ENCODE data around the gene TEAD1. TPM values are rescaled to one million over a fixed set of nuclear protein-coding genes. Genes with fewer than 3 reads are reported as not detected.

TEAD1 gene
- total RNA-seq, 1 donor from 2014 or later = 107 TPM

- intact Hi-C loops (cut with DNase I) = no loop called here
- DNase-seq (peak; percentile 83), ATAC-seq (ENCODE audit: poor library complexity) (peak; percentile 97)
Observed at GRCh38 chr11:12914400-12914912, 240.2 kb downstream of the TEAD1 start.

- intact Hi-C loops (cut with DNase I) = no loop called here
- no peak for DNase-seq
- no peak for ATAC-seq (ENCODE audit: poor library complexity)
Observed at GRCh38 chr11:12915093-12915492, 240.9 kb downstream of the TEAD1 start.

GRCh38 chr11:12917822-12918221 lies 243.6 kb downstream of the TEAD1 start:
- intact Hi-C loops (cut with DNase I) = no loop called here
- ATAC-seq (ENCODE audit: poor library complexity) (no peak), DNase-seq (no peak)

- intact Hi-C loops (cut with DNase I) = no loop called here
- no peak for ATAC-seq (ENCODE audit: poor library complexity)
- DNase-seq = no peak
Observed at GRCh38 chr11:12918667-12919066, 244.4 kb downstream of the TEAD1 start.

- no peak for DNase-seq
- no peak for ATAC-seq (ENCODE audit: poor library complexity)
- intact Hi-C loops (cut with DNase I) = no loop called here
Observed at GRCh38 chr11:12922418-12922817, 248.2 kb downstream of the TEAD1 start.

- intact Hi-C loops (cut with DNase I) = no loop called here
- DNase-seq = no peak
- peak; percentile 58 for ATAC-seq (ENCODE audit: poor library complexity)
Observed at GRCh38 chr11:12922980-12923507, 248.8 kb downstream of the TEAD1 start.

- intact Hi-C loops (cut with DNase I) = no loop called here
- DNase-seq (no peak), ATAC-seq (ENCODE audit: poor library complexity) (no peak)
Observed at GRCh38 chr11:12924650-12925049, 250.4 kb downstream of the TEAD1 start.

GRCh38 chr11:12925520-12925919 lies 251.3 kb downstream of the TEAD1 start:
- ATAC-seq (ENCODE audit: poor library complexity) = no peak
- DNase-seq = no peak

GRCh38 chr11:12927221-12927620 lies 253.0 kb downstream of the TEAD1 start:
- ATAC-seq (ENCODE audit: poor library complexity) (no peak), DNase-seq (no peak)
- intact Hi-C loops (cut with DNase I) = no loop called here

More at GRCh38 chr11:12925520-12925919, 251.3 kb downstream of the TEAD1 start:
- intact Hi-C loops (cut with DNase I) = no loop called here

GRCh38 chr11:12927886-12928285 lies 253.7 kb downstream of the TEAD1 start:
- ATAC-seq (ENCODE audit: poor library complexity) (no peak), DNase-seq (no peak)
- intact Hi-C loops (cut with DNase I) = no loop called here

- ATAC-seq (ENCODE audit: poor library complexity) (no peak), DNase-seq (no peak)
- intact Hi-C loops (cut with DNase I) = no loop called here
Observed at GRCh38 chr11:12930850-12931249, 256.6 kb downstream of the TEAD1 start.

- intact Hi-C loops (cut with DNase I) = no loop called here
- DNase-seq = no peak
- ATAC-seq (ENCODE audit: poor library complexity) = no peak
Observed at GRCh38 chr11:12932485-12932884, 258.3 kb downstream of the TEAD1 start.

- intact Hi-C loops (cut with DNase I) = no loop called here
- no peak for ATAC-seq (ENCODE audit: poor library complexity)
- no peak for DNase-seq
Observed at GRCh38 chr11:12936200-12936599, 262.0 kb downstream of the TEAD1 start.

GRCh38 chr11:12938590-12939247 lies 264.5 kb downstream of the TEAD1 start:
- intact Hi-C loops (cut with DNase I) = no loop called here
- DNase-seq (no peak), ATAC-seq (ENCODE audit: poor library complexity) (no peak)

- intact Hi-C loops (cut with DNase I) = no loop called here
- DNase-seq (no peak), ATAC-seq (ENCODE audit: poor library complexity) (no peak)
Observed at GRCh38 chr11:12941671-12942070, 267.4 kb downstream of the TEAD1 start.

GRCh38 chr11:12942157-12942556 lies 267.9 kb downstream of the TEAD1 start:
- no peak for ATAC-seq (ENCODE audit: poor library complexity)
- intact Hi-C loops (cut with DNase I) = no loop called here
- no peak for DNase-seq

- ATAC-seq (ENCODE audit: poor library complexity) (no peak), DNase-seq (no peak)
- intact Hi-C loops (cut with DNase I) = no loop called here
Observed at GRCh38 chr11:12943311-12943710, 269.1 kb downstream of the TEAD1 start.

GRCh38 chr11:12944889-12945288 lies 270.7 kb downstream of the TEAD1 start:
- intact Hi-C loops (cut with DNase I) = no loop called here
- ATAC-seq (ENCODE audit: poor library complexity) (no peak), DNase-seq (no peak)

- intact Hi-C loops (cut with DNase I) = no loop called here
- DNase-seq (no peak), ATAC-seq (ENCODE audit: poor library complexity) (no peak)
Observed at GRCh38 chr11:12949453-12949852, 275.2 kb downstream of the TEAD1 start.

GRCh38 chr11:12950670-12951069 lies 276.4 kb downstream of the TEAD1 start:
- no peak for ATAC-seq (ENCODE audit: poor library complexity)
- DNase-seq = no peak
- intact Hi-C loops (cut with DNase I) = no loop called here

GRCh38 chr11:12951376-12951775 lies 277.2 kb downstream of the TEAD1 start:
- intact Hi-C loops (cut with DNase I) = no loop called here
- ATAC-seq (ENCODE audit: poor library complexity) (no peak), DNase-seq (no peak)

Measured in Right ventricle myocardium superior (tissue), 1 donor.